ENCODE measurements around the gene STK16. TPM values are rescaled to one million over a fixed set of nuclear protein-coding genes. Genes with fewer than 3 reads are reported as not detected.
"Not testable (repeated sequence)": the region's sequence is repeated elsewhere in the genome, so short reads cannot be mapped to it uniquely, and the experiment has no call there.

Gene STK16
- polyA plus RNA-seq, 10 donors = 13.0 to 19.9 (median 16.0) TPM

DNA sequence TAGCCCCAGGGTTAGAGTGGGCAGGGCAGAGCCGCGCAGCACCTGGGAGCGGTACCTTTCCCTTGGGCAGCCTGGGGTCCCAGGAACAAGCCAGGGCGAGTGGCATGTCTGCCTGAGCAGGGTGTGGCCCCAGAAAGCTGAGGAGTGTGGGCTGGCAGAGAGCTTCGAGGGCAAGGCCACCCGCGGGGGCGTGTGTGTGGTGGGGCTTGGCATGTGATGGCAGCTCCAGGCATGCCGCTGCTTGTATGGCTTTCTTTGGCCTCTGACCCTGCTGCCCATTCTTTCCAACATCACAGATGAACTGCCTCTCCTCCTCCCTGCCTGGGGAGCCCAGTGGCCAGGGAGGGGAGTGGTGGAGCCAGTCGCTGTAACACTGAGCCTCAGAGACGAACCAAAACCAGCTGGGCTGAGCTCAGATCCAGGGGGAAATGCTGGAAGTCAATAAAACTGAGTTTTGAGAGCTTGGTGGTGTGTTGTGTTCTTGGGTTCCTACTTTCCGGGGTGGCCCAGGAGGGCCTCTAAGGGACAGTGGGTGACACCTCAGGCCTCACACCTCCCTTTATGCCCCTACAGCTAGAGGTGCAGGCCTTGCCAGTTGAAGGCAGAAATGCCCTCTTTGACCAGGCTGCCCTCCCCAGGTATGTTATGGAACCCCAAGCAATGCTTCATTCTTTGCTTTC, 41.3 kb downstream of the STK16 start:
- peak in 1 of 3 donors; percentile 27 for DNase-seq

DNA sequence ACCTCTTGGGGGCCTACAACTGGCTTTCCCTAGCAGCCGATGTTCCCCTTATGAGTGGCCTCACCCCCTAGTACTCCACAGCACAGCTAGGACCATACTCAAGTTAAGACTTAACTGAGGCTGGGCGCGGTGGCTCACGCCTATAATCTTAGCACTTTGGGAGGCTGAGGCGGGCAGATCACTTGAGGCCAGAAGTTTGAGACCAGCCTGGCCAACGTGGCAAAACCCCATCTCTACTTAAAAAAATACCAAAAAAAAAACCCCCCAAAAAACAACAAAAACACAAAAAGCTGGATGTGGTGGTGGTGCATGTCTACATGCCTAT, 41.8 kb downstream of the STK16 start:
- DNase-seq = not testable (repeated sequence)

DNA sequence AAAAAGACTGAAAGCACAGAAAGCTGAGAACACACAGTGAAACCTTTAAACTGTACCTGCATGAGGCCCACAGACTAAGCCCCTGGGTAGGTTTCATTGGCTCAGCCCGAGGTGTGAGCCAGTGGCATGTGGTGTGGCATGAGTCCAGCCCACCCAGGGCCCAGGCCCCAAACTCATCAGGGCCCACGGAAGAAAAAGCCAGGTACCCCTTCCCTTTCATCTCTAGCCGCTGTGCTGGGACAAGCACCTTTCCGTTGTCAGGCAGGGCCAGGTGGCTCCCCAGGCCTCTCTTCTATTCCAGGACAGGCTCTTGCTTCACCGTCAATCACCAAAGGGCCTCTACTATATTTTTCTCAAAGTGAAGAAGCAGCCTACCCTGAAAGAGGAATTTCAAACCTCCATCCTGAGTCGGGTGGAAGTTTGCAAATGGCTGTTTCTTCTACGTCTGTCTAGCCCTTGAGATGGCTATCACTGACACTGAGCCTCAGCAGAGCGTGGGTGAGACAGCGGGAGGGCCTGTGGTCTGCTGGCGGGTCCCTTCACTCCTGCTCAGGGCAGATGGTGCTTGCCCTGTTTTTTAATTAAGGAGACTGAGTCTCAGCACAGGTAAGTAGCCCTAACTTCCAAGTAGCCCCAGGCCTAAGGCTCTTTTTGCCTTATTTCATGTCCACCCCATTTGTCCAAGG, 42.4 kb downstream of the STK16 start:
- no peak for DNase-seq

DNA sequence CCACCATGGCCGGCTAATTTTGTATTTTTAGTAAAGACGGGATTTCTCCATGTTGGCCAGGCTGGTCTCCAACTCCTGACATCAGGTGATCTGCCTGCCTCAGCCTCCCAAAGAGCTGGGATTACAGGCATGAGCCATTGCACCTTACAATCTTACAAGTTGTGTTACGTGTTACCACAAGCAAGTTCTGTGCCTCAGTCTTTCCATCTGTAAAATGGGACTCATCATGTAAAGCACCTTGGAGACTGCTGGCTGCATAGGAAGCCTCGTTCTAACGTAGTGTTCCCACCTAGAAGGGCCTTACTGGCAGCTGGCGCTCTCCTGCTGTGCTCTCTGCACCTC, 43.9 kb downstream of the STK16 start:
- no peak for DNase-seq

DNA sequence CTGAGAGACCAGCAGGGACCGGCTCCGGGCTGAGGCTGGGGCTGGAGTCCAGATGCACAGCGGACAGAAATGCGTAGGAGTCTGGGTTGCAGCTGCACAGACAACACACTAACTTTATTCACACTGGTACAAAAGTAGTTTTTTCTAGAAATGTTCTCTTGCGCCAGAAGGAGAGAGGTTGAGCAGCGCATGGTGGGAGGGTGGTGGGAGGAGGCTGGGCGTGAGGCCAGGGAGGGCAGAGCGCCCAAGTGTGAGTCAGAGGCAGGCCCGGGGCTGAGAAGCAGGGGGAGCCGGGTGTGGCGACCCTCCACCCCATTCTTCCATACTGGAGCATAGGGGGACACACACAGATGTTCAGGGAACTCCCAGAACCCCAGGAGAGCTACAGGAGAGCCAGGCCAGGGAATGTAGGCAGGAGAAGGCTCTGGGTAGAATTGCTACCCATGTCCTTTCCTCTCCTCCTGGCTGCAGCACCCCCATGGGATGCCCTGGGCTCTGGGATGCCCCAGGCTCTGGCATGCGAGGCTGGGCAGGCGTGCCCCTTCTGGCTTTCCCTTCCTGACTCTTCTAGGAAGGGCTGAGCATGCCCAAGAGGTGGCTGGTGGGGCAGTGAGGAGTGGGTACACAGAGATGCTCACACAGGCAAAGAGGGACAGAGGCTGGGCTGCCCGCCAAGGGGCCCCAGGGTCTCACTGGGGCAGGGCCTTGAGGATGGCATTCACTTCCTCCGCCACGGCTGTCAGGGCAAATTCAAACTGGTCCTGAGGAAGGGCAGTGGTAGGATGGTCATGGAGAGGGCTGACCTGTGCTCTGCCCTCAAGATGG, 44.5 kb downstream of the STK16 start:
- peak; percentile 80 to 96 (median 92) for DNase-seq

DNA sequence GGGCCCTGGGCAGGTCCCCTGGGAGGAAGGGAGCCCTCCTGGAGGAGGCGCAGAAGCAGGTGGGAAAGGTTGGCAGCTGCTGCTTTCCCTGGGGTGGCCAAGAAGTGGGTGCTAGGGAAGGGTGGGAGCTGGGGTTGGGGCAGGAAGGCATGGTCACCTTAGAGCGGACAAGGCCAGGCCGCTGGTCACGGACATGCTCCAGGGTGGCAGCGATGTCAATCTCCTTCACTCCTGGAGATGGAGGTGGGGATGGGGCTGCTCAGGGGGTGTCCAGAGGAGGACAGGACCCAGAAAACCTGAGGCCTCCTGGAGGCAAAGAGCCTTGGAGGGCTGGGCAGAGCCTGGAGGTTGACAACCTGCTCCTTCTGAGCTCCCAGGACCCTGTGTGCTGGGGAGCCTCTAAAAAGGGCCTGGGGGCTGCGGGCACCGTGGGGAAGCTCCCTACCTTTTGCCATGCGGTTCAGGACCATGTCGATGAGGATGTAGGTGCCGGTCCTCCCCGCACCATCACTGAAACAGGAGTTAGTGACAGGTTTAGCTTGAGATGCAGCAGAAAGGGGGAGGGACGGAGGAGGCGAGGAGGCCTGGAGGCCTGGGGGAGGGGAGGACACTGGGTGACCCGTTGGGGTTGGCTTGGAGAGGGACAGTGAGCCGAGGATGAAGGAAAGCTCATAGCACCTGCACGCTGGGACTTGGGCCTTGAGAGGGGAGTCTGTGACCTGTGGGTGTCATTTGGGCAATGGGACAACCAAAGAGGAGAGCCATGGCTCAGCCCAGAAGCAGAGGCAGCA, 45.3 kb downstream of the STK16 start:
- peak in 1 of 3 donors; percentile 43 for DNase-seq

DNA sequence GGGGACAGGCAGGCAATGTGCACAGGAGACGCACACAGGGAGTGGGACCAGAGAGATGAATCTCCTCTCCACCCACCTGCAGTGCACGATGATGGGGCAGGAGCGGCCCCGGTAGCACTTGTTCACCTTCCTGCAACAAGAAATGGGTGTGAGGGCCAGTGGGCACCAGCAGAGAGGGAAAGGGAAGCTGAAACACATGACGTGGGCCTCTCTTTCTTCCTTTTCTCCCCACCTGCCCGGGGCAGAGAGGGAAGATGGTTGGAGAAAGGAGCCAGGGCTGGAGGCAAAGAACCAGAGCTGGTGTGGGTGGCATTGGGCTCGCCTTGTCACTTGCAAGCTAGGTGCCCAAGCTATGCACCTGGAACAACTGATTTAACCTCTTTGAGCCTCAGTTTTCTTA, 46.1 kb downstream of the STK16 start:
- DNase-seq = no peak

DNA sequence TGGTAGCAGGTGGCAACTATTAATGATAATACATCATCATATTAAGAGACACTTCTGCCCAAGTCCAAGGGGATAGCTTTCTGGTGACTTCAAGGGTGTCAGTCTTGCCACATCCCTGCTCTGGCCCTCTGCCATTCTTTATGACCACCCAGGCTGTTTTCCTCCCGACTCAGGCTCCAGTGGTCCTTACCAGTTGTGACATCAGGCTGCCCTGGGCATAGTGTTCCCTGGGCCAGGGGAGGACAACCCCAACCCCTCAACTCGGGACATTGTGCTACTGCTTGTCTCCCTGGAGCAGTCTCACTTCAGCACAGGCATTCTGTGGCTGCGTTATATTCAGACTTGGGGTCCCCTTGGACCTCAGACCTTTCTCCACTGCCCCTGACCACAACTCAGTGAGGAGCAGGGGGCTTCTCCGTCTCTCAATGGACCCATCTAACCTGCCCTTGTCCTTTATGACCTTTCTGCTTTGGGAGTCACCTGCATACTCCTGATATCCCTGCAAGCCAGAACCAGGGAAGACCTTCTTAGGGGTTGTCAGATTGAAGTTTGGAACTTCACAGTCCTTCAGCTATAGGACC, 46.7 kb downstream of the STK16 start:
- no peak for DNase-seq

DNA sequence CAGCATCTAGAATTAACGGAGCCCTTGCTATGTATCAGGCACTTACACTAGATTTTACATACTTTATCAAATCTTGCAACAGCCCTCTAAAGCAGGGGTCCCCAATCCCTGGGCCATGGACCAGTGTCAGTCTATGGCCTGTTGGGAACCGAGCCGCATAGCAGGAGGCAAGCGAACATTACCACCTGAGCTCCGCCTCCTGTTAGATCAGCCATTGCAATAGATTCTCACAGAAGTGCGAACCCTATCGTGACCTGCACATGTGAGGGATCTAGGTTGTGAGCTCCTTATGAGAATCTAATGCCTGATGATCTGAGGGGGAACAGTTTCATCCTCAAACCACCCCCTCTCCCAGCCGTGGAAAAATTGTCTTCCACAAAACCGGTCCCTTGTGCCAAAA, 47.3 kb downstream of the STK16 start:
- DNase-seq = no peak

DNA sequence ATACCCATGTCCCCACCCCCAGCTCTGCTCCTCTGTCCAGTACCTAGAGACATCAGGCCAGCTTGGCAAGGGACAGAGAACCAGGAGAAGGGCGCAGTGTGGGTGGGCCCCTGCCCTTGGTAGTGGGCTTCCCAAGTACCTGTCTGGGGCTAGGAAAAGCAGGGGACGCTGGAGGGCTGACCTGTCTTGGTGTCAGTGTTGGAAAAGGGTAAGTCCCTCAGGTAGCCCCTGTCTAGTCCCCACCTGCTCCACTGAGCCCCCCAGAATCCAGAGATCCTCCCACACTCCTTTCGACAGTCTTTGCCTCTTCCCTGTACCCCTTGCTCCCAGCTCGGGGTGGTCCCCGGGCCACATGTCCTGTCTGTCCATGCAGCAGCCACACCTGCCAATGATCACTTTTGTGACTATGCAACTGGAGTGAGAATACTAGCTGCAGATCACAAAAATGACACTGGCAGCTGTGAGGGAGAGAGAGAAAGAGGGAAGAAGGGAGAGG, 48.5 kb downstream of the STK16 start:
- DNase-seq = no peak

DNA sequence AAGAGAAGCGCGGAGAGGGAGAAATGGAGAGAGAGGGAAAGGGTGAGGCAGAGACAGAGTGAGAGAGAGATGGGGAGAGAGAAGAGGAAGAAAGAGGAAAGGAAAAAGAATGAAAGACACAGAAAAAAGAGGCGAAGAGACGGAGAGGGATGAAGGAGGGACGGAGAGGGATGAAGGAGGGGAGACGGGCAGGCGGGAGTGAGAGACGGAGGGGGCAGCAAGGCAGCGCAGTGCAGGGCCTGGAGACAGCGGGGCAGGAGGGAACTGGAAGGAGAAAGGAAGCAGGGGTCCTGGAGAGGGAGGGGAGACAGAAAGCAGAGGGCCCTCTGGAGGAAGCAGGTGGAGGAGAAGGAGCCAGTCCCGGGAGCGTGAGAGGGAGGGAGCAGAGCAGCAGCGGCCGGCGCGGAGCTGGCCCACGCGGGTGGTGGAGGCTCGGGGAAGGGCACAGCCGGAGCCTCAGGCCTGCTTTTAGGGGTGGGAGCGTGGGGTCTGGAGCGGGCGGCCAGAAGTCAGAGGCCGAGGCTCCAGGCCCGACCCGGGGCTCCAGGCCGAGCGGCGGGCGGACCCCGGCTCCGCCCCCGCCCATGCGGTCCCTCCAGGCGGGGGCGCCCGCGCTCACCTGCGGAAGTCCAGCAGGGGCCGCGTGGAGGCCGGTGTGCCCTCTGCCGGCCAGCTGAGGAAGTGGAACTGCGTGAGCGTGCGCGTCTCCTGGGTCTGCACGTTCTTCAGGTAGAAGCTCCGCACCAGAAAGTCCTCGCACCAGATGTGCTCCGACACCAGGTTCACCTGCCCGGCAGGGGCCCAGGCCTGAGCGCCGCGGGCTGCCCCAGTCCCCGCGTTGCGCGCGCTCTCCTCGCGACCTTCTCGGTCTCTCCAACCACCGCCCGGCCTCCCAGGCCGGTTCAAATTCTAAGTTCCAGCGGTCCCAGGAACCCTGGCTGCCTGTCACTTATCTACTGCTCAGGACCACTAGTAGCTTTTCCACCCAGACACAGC, 49.4 kb downstream of the STK16 start:
- peak; percentile 81 to 94 (median 91) for DNase-seq

DNA sequence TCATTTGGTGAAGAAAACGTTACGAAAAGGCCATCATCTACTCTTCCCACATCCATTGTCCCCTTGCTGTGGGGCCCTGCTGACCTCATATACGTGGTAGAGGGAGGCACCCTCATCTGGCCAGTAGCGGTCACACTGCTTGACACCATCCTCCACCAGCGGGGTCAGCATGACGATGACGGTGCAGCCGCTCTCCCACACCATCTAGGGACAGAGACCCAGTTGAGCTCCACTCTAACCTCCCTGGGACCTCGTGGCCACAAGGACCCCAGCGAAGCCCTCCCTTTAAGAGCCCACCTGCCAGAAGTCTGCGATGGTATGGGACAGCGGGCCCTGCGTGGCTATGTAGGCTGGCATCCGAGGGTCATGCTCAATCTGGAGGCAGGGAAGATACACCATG, 50.9 kb downstream of the STK16 start:
- DNase-seq = no peak

DNA sequence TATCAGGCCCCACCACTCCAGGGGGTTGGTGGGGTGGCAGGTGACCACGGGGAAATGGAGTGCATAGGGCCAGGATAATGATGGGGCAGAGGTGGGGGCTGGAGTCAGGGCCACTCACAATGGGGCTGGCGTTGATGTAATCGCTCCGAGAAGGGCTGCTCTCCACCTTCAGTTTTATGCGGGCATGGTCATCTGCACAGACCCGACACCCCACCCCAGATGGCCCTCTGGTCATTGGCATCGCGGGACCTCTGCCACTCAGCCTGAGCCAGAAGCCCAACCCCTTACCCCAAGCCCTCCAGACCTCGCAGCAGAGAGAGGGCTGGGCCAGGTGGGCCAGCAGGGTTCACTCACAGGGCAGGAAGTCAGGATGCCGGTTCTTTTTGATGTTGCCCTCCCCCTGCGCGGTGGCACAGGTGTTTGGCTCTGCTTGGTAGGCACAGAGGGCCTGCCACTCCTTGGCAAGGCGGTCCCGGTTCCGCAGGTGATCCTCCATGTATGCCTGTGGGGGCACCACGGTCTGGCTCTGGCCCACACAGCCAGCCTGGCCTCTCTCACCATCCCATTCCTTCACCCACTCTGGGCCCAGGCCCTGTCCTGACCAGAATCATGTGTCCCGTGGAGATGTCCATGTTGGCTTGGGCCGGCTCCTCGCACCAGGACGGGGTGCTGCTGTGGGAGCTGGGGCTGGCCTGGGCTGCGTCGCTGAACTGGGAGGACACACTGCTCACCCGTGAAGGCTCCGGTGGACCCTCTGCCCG, 51.5 kb downstream of the STK16 start:
- no peak for DNase-seq

DNA sequence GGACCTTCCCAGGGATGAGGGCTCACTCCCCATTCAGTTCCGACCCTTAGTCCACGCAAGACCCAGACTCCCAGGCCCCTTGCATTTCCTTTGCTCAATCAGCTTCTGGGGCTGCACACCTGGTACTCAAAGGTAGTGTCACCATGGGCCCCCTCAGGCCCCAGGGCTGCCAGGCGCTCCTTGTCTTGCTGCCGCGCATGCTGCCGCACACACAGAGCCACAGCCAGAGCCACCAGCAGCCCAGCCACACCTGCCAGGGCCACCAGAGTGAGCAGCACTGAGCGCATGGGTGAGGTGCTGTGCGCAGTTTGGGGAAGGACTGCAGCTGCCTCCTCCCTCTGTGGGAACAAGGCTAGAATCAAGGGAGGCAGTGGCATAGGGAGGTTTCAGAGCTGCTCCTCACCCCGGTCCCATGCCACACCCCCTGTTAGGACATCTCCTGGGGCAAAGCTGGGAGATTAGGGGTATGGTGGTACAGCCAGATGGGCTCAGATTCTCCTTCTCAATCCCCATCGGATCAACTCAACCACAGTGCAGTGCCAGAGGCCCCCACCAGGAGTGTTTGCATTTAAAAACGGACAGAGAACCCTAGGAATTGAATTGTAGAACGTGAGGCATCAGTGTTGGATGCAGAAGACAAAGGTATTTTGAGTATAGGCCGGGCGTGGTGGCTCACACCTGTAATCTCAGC, 52.6 kb downstream of the STK16 start:
- DNase-seq = no peak

DNA sequence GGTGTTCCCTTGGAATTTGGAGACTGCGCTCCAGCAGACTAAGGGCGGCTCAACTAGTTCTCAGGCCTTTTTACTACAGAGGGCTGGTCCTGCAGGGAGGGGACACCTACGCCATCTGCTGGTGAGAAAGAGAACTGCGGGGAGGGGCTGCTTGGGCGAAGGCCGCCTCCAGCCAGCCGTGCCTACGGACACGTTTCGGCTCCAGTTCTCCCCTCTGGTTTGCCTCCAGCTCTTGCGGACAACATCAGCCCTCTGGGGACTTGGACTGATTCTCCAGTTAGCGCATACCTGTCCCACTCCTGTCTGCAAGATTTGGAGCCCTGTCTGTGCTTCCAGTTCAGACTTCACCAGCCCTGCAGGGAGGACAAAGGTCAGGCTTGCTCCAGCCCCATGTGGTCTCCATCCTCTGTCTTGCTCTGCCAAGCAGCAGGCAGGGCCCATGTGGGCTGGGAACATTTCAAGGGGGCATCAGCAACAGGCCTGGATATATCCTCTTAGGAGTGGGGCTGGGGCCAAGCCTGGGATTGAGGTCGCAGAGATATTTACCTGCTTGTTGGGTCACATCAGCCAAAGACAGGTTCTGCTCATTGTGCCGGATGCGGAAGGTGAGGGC, 53.6 kb downstream of the STK16 start:
- peak; percentile 72 to 90 (median 83) for DNase-seq

DNA sequence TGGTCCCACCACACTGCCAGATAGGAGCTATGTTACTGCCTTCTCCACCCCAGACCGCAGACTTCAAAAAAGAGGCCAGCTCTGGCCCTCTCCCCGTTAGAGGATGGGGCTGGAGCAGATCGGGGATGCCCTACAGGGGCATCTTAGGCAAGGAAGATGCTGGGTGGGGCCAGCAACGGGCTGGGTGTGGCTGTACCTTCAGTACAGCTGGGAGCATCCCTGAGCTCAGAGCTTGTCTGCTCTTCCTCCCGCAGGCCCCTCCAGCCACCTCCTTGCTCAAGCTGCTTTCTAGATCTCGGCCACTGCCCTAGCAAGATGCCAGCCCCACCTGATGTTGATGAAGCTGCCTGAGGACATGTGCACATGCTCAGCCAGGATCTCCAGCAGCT, 54.1 kb downstream of the STK16 start:
- DNase-seq = no peak
